Endothelial cell of umbilical vein (primary cell): ENCODE data around the gene TPCN1. TPM values are rescaled to one million over a fixed set of nuclear protein-coding genes. Genes with fewer than 3 reads are reported as not detected.

Experiments used
- BruUV-seq: library from RNA; stranded (reverse); fragments of 400-500 nt; replicated peaks from 2 replicates; lab custom pipeline; 2021; lab: Mats Ljungman, UMichigan
- CTCF ChIA-PET: fragments of 300-600, 350-600 bp; sonication (Branson Sonifier 250); formaldehyde crosslinking; loops from one replicate; lab custom pipeline; 2021; ENCODE audit warnings: antibody characterized with exemption, inconsistent platforms; lab: Charles Lee
- POLR2A ChIA-PET: fragments of 300-600, 350-600 bp; sonication (Branson Sonifier 250); formaldehyde crosslinking; loops from one replicate; lab custom pipeline; 2021; ENCODE audit warnings: antibody characterized with exemption, inconsistent platforms; lab: Charles Lee
- DNase-seq: peaks from one replicate; pipeline ENCODE4 v3.0.0-alpha.2; 2011; ENCODE audit warnings: low read depth, low spot score
- FAIRE-seq: peaks from 2 replicates; lab custom pipeline; 2011; peaks lifted over from hg19 to GRCh38; lab: Jason Lieb, UNC
- H2AFZ ChIP-seq: 2 replicates; pipeline ENCODE4 v1.6.0; 2012; ENCODE audit warnings: low read depth, low read length, control low read depth, inconsistent platforms
- H3K27ac ChIP-seq: 2 replicates; pipeline ENCODE4 v1.5.1; 2011; ENCODE audit warnings: low read depth, mild to moderate bottlenecking, control low read depth, low read length, moderate library complexity; ENCODE audit not compliant: insufficient read depth
- H3K27me3 ChIP-seq, 2 experiments: 2 replicates each; pipeline versions ENCODE4 v1.6.0 to v1.6.1; 2011; ENCODE audit warnings: low read length in 2 of 2, mixed read lengths in 1 of 2; ENCODE audit not compliant: control insufficient read depth in 2 of 2, insufficient read depth in 2 of 2
- H3K36me3 ChIP-seq, 2 experiments: 2 replicates in 1 of 2; 3 replicates in 1 of 2; pipeline ENCODE4 v1.5.1; 2011; ENCODE audit warnings: low read length in 2 of 2, mild to moderate bottlenecking in 1 of 2, moderate library complexity in 1 of 2; ENCODE audit not compliant: control insufficient read depth in 2 of 2, insufficient read depth in 2 of 2; ENCODE audit errors: extremely low read depth in 1 of 2
- H3K4me1 ChIP-seq: 3 replicates; pipeline ENCODE4 v1.5.1; 2011; ENCODE audit warnings: mild to moderate bottlenecking, low read length; ENCODE audit not compliant: control insufficient read depth, insufficient read depth; ENCODE audit errors: extremely low read depth
- H3K4me2 ChIP-seq: 2 replicates; pipeline ENCODE4 v1.6.1; 2011; ENCODE audit warnings: low read length, control low read depth, mixed read lengths; ENCODE audit not compliant: insufficient read depth
- H3K4me3 ChIP-seq, 3 experiments: fragments of 200-600 bp in 1 of 3; sonication (generic), shearing (Covaris generic) in 1 of 3; replicated peaks in 1 of 3; 2 replicates each; pipeline ENCODE4 v1.5.1; 2011 to 2016; ENCODE audit warnings: control low read depth in 3 of 3, low read length in 3 of 3, mild to moderate bottlenecking in 2 of 3, inconsistent platforms in 1 of 3, low read depth in 1 of 3, moderate library complexity in 1 of 3; ENCODE audit not compliant: insufficient read depth in 1 of 3
- H3K79me2 ChIP-seq: 2 replicates; pipeline ENCODE4 v1.6.0; 2012; ENCODE audit warnings: low read length, inconsistent platforms; ENCODE audit not compliant: control insufficient read depth, insufficient read depth
- H3K9ac ChIP-seq: replicated peaks from 2 replicates; pipeline ENCODE3; 2011; ENCODE audit warnings: low read length, control low read depth; ENCODE audit not compliant: insufficient read depth; ENCODE audit errors: extremely low read depth
- H3K9me1 ChIP-seq: replicated peaks from 3 replicates; pipeline ENCODE4 v1.6.0; 2011; ENCODE audit warnings: mild to moderate bottlenecking, low read length; ENCODE audit not compliant: control insufficient read depth, insufficient read depth; ENCODE audit errors: extremely low read depth
- H3K9me3 ChIP-seq: replicated peaks from 2 replicates; pipeline ENCODE4 v1.5.1; 2012; ENCODE audit warnings: low read length, inconsistent platforms; ENCODE audit not compliant: control insufficient read depth, insufficient read depth
- H4K20me1 ChIP-seq: replicated peaks from 2 replicates; pipeline ENCODE3; 2011; ENCODE audit warnings: mild to moderate bottlenecking, low read length; ENCODE audit not compliant: control insufficient read depth, insufficient read depth; ENCODE audit errors: extremely low read depth
- EZH2 ChIP-seq: IDR thresholded peaks from 2 replicates; pipeline ENCODE4 v1.6.1; 2012; ENCODE audit warnings: borderline replicate concordance, low read depth, mild to moderate bottlenecking, moderate library complexity, low read length, inconsistent platforms; ENCODE audit not compliant: severe bottlenecking
- FOS ChIP-seq: IDR thresholded peaks from 2 replicates; pipeline ENCODE4 v1.6.1; 2011; ENCODE audit warnings: mild to moderate bottlenecking, low read length, moderate library complexity, borderline replicate concordance; ENCODE audit not compliant: insufficient read depth
- GATA2 ChIP-seq: IDR thresholded peaks from 2 replicates; pipeline ENCODE4 v1.7.0; 2011; ENCODE audit warnings: low read depth, mild to moderate bottlenecking, moderate library complexity, mixed read lengths, low read length; ENCODE audit not compliant: insufficient read length, insufficient read depth
- JUN ChIP-seq: IDR thresholded peaks from 2 replicates; pipeline ENCODE4 v1.6.1; 2011; ENCODE audit warnings: borderline replicate concordance, low read depth; ENCODE audit not compliant: insufficient read length, insufficient read depth
- MYC ChIP-seq: IDR thresholded peaks from one replicate; pipeline ENCODE4 v1.6.1; 2011; ENCODE audit warnings: mild to moderate bottlenecking, low read depth, low read length
- POLR2A ChIP-seq: IDR thresholded peaks from 2 replicates; pipeline ENCODE4 v1.6.1; 2012; ENCODE audit warnings: low read depth, mild to moderate bottlenecking, control low read depth, low read length
- POLR2AphosphoS5 ChIP-seq: IDR thresholded peaks from 2 replicates; pipeline ENCODE4 v1.6.1; 2012; ENCODE audit warnings: low read depth, mild to moderate bottlenecking, control low read depth, low read length, moderate library complexity; ENCODE audit not compliant: insufficient read depth
- dilution Hi-C: fragments of 300-500 bp; cut with MboI; formaldehyde crosslinking; loops from one replicate; pipeline ENCODE4 v1.15.0; 2019; ENCODE audit warnings: low sequenced_read_pairs; ENCODE audit not compliant: extremely low pct_ligation_motif_present
- intact Hi-C: fragments of 100-400 bp; cut with micrococcal nuclease; formaldehyde crosslinking; loops from one replicate; pipeline ENCODE4 v1.10.0; 2022
- polyA plus RNA-seq, 4 experiments: library from polyadenylated mRNA; depleted of rRNA in 3 of 4; stranded (reverse) in 3 of 4; unstranded in 1 of 4; fragments of >200 nt; gene quantifications; 2 replicates each; pipeline versions ENCODE4 v1.2.1 to v1.2.3, GENCODE V29; 2011 to 2012; ENCODE audit warnings: missing spikeins in 1 of 4
- total RNA-seq: library from RNA; stranded (reverse); gene quantifications from 2 replicates; pipeline ENCODE4 v1.2.3, GENCODE V29; 2021
- TF ChIP-seq, protein P1 (sequence below): IDR thresholded peaks from 2 replicates; pipeline ENCODE4 v1.6.1; 2011; ENCODE audit not compliant: insufficient read depth, insufficient read length
- TF ChIP-seq, protein P2 (sequence below), 2 donors: IDR thresholded peaks; 1 replicate in 1 of 2; 2 replicates in 1 of 2; pipeline ENCODE4 v1.5.1; 2011; ENCODE audit warnings: low read length in 2 of 2, mild to moderate bottlenecking in 2 of 2, moderate library complexity in 2 of 2, control low read depth in 1 of 2, inconsistent platforms in 1 of 2, low read depth in 1 of 2; ENCODE audit not compliant: insufficient read depth in 1 of 2; ENCODE audit errors: extremely low read depth in 1 of 2

TPCN1 gene
- total and polyA plus RNA-seq, 2 donors (not counting 3 experiments of a cell fraction or from before 2014, with no cell fraction given) = 19.5 to 28.3 TPM

DNA sequence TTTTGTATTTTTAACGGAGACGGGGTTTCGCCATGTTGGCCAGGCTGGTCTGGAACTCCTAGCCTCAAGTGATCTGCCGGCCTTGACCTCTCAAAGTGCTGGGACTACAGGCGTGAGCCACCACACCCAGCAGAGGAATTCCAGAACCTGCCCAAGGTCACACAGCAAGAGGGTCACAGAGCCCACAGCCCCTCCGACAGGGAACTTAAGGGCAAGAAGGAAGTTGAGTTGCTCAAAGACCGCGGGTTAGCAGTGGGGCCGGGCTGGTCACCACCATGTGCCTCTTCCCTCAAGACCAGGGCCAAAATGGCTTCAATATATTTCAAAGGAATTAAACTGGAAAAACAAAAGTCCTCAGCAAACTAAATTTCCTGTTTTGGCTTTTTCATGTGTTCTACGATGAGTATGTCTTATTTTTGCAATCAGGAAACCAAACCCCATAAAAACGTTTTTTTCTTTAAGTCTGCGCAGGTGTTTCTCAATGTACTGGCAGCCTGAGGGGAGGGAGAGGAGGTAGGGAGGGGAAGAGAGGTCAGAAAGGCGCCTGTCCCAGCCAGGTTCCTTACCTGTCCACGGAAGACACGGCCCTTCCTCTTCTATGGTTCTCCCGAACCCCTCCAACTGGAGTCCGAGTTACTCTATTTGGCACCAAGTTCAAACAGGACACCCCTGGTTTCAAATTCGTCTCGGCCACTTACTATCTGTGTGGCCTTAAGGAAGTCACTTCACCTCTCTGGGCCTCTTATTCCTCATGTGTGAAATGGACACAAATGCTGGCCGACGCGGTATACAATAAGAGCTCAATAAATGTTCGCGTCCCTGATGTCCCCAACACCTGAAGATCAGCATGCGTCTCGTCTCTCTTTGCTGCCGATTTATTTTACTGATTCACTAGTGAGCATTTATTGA, 112.9 kb downstream of the TPCN1 start:
- DNase-seq (peak; percentile 28), FAIRE-seq (peak; percentile 26)
- Histone ChIP-seq H4K20me1 (no peaks in the 10 kb centered on the region), H3K4me1 (peaks cover 22% of the 10 kb centered on the region), H3K4me3 (peak overlapping the region; percentile 70 to 79 (median 78)), H3K79me2 (peaks cover 6% of the 10 kb centered on the region), H3K27me3 (no peaks in the 10 kb centered on the region), H3K9ac (peak overlapping the region; percentile 64), H3K9me3 (no peaks in the 10 kb centered on the region), H3K27ac (peak overlapping the region; percentile 30), H3K9me1 (no peaks in the 10 kb centered on the region), H3K4me2 (peak overlapping the region; percentile 49), H2AFZ (peak overlapping the region; percentile 67), H3K36me3 (no peaks in the 10 kb centered on the region)
- dilution Hi-C loops = no loop called here
- intact Hi-C loops = loop anchor here (1.0 to 10.0 kb wide), 2 partner anchors 109 to 137 kb away; partner anchors contain the start of gene TPCN1
- ChIA-PET POLR2A (no interaction called here), CTCF (interaction anchor here (0.6 to 1.7 kb wide), 7 partner anchors 10 to 91 kb away, joined by 3 to 11 read pairs (median 5); partner anchors contain the start of gene PLBD2)
- TSS peak; percentile 74 for BruUV-seq
- no peak for TF ChIP-seq EZH2
- TF ChIP-seq, protein P1, sequence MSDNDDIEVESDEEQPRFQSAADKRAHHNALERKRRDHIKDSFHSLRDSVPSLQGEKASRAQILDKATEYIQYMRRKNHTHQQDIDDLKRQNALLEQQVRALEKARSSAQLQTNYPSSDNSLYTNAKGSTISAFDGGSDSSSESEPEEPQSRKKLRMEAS = no peak
- TF ChIP-seq GATA2 = no peak
- no peak for TF ChIP-seq POLR2AphosphoS5
- TF ChIP-seq, protein P2, sequence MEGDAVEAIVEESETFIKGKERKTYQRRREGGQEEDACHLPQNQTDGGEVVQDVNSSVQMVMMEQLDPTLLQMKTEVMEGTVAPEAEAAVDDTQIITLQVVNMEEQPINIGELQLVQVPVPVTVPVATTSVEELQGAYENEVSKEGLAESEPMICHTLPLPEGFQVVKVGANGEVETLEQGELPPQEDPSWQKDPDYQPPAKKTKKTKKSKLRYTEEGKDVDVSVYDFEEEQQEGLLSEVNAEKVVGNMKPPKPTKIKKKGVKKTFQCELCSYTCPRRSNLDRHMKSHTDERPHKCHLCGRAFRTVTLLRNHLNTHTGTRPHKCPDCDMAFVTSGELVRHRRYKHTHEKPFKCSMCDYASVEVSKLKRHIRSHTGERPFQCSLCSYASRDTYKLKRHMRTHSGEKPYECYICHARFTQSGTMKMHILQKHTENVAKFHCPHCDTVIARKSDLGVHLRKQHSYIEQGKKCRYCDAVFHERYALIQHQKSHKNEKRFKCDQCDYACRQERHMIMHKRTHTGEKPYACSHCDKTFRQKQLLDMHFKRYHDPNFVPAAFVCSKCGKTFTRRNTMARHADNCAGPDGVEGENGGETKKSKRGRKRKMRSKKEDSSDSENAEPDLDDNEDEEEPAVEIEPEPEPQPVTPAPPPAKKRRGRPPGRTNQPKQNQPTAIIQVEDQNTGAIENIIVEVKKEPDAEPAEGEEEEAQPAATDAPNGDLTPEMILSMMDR (IDR thresholded peaks at IDR 0.05; ENCODE audit: extremely low read depth in 1 of 2, insufficient read depth in 1 of 2, low read depth in 1 of 2, low read length in 2 of 2) = no peak
- TF ChIP-seq POLR2A = no peak
- no peak for TF ChIP-seq FOS
- no peak for TF ChIP-seq MYC
- TF ChIP-seq JUN = no peak
